Right hindlimb (tissue), 1 donor: ENCODE data around the gene SUMF1.
"Not testable (repeated sequence)": the region's sequence is repeated elsewhere in the genome, so short reads cannot be mapped to it uniquely, and the experiment has no call there.

Experiments used
- DNase-seq: peaks from one replicate; pipeline ENCODE4 v3.0.0-alpha.2; 2018

The SUMF1 gene

GRCh38 chr3:4458961-4459360, 8.1 kb downstream of the SUMF1 start:
- no peak for DNase-seq

GRCh38 chr3:4456780-4457179, 10.3 kb downstream of the SUMF1 start:
- DNase-seq: not testable (repeated sequence)

GRCh38 chr3:4454142-4454541, 12.9 kb downstream of the SUMF1 start:
- DNase-seq: no peak

- no peak for DNase-seq
Measured at GRCh38 chr3:4449043-4449805, 17.8 kb downstream of the SUMF1 start.

GRCh38 chr3:4448187-4448586, 18.9 kb downstream of the SUMF1 start:
- no peak for DNase-seq

- DNase-seq: no peak
Measured at GRCh38 chr3:4447295-4447999, 19.6 kb downstream of the SUMF1 start.

GRCh38 chr3:4440951-4441350, 26.1 kb downstream of the SUMF1 start:
- DNase-seq: no peak

GRCh38 chr3:4438296-4438695, 28.8 kb downstream of the SUMF1 start:
- DNase-seq: no peak

- no peak for DNase-seq
Measured at GRCh38 chr3:4432259-4432658, 34.8 kb downstream of the SUMF1 start.

GRCh38 chr3:4429648-4430350, 37.3 kb downstream of the SUMF1 start:
- no peak for DNase-seq

GRCh38 chr3:4426782-4427344, 40.2 kb downstream of the SUMF1 start:
- DNase-seq: peak; percentile 27

- DNase-seq: no peak
Measured at GRCh38 chr3:4426261-4426781, 40.7 kb downstream of the SUMF1 start.

- DNase-seq: no peak
Measured at GRCh38 chr3:4425707-4426106, 41.4 kb downstream of the SUMF1 start.

GRCh38 chr3:4425055-4425454, 42.0 kb downstream of the SUMF1 start:
- no peak for DNase-seq

- no peak for DNase-seq
Measured at GRCh38 chr3:4421121-4421520, 45.9 kb downstream of the SUMF1 start.

- DNase-seq: no peak
Measured at GRCh38 chr3:4419920-4420319, 47.1 kb downstream of the SUMF1 start.

GRCh38 chr3:4419386-4419785, 47.7 kb downstream of the SUMF1 start:
- no peak for DNase-seq

GRCh38 chr3:4418156-4418555, 48.9 kb downstream of the SUMF1 start:
- DNase-seq: no peak

GRCh38 chr3:4417449-4417848, 49.6 kb downstream of the SUMF1 start:
- no peak for DNase-seq

- no peak for DNase-seq
Measured at GRCh38 chr3:4416961-4417360, 50.1 kb downstream of the SUMF1 start.

GRCh38 chr3:4416427-4416945, 50.6 kb downstream of the SUMF1 start:
- DNase-seq: no peak

- no peak for DNase-seq
Measured at GRCh38 chr3:4413467-4413866, 53.6 kb downstream of the SUMF1 start.

- DNase-seq: no peak
Measured at GRCh38 chr3:4411833-4412232, 55.2 kb downstream of the SUMF1 start.
